Hematopoietic multipotent progenitor cell treated with erythropoietin and hydrocortisone succinate and interleukin-3 and kit ligand, for 4 days (in vitro differentiated cells): ENCODE data around the gene H2AZ1.

ENCODE experiments used
- DNase-seq: peaks from one replicate; pipeline ENCODE4 v3.0.0-alpha.2; 2015

Gene H2AZ1

GRCh38 chr4:99945718-99946355, 4.2 kb downstream of the H2AZ1 start:
- peak; percentile 51 for DNase-seq

DNA sequence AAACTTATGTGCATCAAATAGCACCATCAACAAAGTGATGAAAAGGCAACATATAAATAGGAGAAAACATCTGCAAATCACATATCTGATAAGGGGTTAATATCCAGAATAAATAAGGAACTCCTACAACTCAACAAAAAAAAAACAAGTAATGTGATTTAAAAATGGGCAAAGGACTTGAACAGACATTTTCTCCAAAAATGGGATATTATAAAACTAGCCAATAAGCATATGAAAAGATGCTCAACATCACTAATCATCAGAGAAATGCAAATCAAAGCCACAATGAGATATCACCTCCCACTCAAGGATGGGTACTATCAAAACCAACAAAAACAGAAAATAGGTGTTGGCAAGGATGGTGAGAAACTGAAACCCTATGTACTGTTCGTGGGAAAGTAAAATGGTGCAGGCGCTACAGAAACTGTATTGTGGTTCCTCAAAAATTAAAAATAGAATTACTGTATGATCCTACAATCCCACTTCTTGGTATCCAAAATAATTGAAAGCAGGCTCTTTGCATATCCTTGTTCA, 6.1 kb downstream of the H2AZ1 start:
- no peak for DNase-seq

GRCh38 chr4:99938243-99938753, 11.8 kb downstream of the H2AZ1 start:
- no peak for DNase-seq

GRCh38 chr4:99934891-99935290, 15.2 kb downstream of the H2AZ1 start:
- peak; percentile 24 for DNase-seq

DNA sequence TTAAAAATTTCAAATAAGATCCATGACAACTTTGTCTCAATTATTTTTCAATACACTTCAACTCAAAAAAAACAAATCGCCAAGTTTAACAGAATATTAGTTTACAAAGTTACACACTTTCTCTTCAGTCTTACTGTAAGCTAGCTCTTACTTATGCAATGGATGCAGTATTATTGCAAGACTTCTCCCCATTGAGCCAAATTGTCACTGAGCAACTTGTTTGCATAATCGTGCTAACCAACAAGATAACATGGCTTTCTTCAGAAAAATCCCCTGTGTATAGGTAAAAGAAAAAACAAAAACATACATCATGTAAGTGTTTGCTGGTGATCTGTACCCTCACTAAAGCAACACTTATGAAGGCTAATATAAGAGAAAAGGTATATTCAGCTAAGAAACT, 22.5 kb downstream of the H2AZ1 start:
- DNase-seq, result peak; percentile 14

DNA sequence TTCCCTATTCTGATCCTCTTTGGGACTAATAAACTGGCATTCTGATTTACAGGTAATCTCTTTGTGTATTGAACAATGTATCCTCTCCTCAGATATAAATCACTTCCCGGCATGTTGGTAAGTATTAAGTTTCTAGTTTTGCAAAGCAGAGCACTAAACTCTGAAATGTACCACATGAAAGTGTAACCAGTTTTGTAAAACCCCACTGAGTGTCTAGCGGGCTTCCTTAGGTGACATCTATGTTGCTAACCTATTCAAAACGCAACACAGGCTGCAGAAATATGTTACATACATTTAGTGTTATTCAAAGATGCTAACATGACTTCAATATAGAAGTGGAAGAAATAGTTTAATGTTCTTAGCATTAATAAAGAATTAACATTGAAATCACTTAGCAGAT, 28.9 kb downstream of the H2AZ1 start:
- DNase-seq, result no peak

DNA sequence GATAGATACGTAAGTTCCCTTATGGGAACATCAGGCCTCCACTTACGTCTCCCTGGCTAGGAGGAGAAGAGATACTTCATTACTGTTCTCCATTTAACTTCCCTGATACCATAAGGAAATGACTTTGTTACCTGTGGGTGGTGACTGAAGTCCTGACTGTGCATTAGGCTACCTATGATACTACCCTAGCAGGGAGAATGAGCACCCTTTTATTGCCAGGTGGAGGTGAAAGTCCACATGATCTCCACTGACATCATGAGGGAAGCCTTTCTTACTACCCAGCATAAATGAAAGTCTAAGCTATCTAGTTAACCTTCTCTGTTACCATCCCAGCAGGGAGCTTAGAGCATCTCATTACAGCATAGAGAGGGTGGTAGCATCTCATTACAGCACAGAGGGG, 31.4 kb downstream of the H2AZ1 start:
- no peak for DNase-seq

DNA sequence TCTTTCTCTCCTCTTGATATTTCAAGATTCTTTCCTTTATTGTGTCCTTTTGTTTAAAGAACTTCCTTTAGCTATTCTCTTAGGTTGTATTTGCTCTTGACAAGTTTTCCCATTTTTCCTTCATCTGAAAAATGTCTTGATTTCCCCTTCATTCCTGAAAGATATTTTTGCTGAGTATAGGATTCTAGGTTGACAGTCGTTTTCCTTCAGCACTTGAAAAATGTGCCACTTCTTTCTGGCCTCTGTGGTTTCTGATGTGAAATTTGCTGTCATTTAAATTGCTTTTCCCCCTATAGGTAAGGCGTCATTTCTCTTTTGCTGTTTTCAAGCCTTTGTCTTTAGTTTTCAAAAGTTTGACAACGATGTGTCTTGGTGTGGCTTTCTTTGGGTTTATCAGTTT, 32.5 kb downstream of the H2AZ1 start:
- DNase-seq, result no peak

GRCh38 chr4:99915449-99915848, 34.6 kb downstream of the H2AZ1 start:
- DNase-seq, result no peak
